Activated T-helper 1 cell treated with anti-CD3 and anti-CD28 coated beads, Interleukin-12 subunit alpha, Interleukin-12 subunit beta, Interleukin-2, Interleukin-4 antibody, amounts not matched to agents 30 ng/mL and 10 ng/mL and 1 ng/mL, durations not matched to agents 14 hours and 24 hours and 36 hours (primary cell): ENCODE data around the gene HEXD. TPM values are rescaled to one million over a fixed set of nuclear protein-coding genes. Genes with fewer than 3 reads are reported as not detected.
"Not testable (repeated sequence)": the region's sequence is repeated elsewhere in the genome, so short reads cannot be mapped to it uniquely, and the experiment has no call there.

Experiments
- DNase-seq: peaks from one replicate; pipeline ENCODE4 v3.0.0; 2021; ENCODE audit warnings: low spot score
- H3K27ac Mint-ChIP-seq: one replicate; pipeline ENCODE4 v1.8.0; 2021; ENCODE audit warnings: mild to moderate bottlenecking, mixed read lengths
- H3K27me3 Mint-ChIP-seq: one replicate; pipeline ENCODE4 v1.8.0; 2022; ENCODE audit warnings: mild to moderate bottlenecking, moderate library complexity, mixed read lengths; ENCODE audit not compliant: insufficient read depth
- H3K36me3 Mint-ChIP-seq: one replicate; pipeline ENCODE4 v1.8.0; 2021; ENCODE audit warnings: low read depth, mixed read lengths
- H3K4me1 Mint-ChIP-seq: one replicate; pipeline ENCODE4 v1.8.0; 2021; ENCODE audit warnings: low read depth, mixed read lengths
- H3K4me3 Mint-ChIP-seq: one replicate; pipeline ENCODE4 v1.8.0; 2021; ENCODE audit warnings: mild to moderate bottlenecking, moderate library complexity, mixed read lengths
- H3K9me3 Mint-ChIP-seq: one replicate; pipeline ENCODE4 v1.8.0; 2021; ENCODE audit warnings: mixed read lengths
- intact Hi-C: fragments of 100-400 bp; cut with micrococcal nuclease; formaldehyde crosslinking; loops from one replicate; pipeline ENCODE4 v1.15.1; 2024
- total RNA-seq: library from RNA; stranded (reverse); gene quantifications from 2 replicates; pipeline ENCODE4 v1.2.3, GENCODE V29; 2022

The HEXD gene
- total RNA-seq, 1 donor from 2014 or later: 30.5 TPM

DNA sequence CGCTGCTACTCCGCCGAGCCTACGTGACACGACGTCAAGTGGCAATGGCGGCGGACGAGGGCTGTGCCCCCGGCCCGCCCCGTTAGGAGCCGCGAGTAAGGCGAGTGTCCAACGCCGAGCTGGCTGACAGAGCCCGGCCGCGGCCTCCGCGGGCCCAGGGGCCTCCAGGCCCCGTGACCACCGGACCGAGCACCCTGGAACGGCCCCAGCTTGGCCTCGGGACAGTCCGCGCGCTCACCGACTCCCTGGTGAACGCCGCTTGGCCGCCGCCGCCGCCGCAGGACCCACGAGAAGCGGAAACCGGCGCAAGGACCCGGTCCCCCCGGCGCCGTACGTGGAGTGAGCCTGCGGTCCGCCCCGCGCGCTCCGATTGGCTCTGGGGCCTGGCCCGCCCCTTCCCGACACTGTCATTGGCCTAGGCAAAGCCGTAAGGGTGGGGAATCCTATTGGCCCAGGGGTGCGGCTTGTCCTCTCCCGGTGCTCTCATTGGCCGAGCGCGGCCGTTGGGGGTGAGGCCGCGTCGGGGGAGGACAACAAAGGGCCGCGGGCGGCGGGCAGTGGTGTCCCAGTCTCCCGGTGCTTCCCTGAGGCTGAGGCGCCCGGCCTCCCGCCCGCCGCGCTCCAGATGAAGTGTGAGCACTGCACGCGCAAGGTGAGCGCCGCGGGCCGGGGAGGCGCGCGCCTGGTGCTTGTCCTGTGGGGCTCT lies 40.2 kb downstream of the HEXD start, which contains the start of gene NARF:
TSS of gene NARF (plus strand) at position 563 of the 706 bp plus-strand sequence. CDS start at position 626, 63 bp downstream.
- intact Hi-C loops: loop anchor here (1.0 to 2.0 kb wide), 8 partner anchors 8 to 294 kb away; partner anchors contain the start of genes CYBC1, HEXD, OGFOD3 and TBCD
- peak; percentile 99 for DNase-seq
- H3K4me1 Mint-ChIP-seq: peaks cover 46% of the 10 kb centered on the region
- peaks cover 4% of the 10 kb centered on the region for H3K9me3 Mint-ChIP-seq
- H3K27me3 Mint-ChIP-seq: no peaks in the 10 kb centered on the region
- H3K36me3 Mint-ChIP-seq: peaks cover 35% of the 10 kb centered on the region
- H3K27ac Mint-ChIP-seq: peak within 1 kb of the TSS; percentile 95
- peak within 1 kb of the TSS; percentile 96 for H3K4me3 Mint-ChIP-seq

DNA sequence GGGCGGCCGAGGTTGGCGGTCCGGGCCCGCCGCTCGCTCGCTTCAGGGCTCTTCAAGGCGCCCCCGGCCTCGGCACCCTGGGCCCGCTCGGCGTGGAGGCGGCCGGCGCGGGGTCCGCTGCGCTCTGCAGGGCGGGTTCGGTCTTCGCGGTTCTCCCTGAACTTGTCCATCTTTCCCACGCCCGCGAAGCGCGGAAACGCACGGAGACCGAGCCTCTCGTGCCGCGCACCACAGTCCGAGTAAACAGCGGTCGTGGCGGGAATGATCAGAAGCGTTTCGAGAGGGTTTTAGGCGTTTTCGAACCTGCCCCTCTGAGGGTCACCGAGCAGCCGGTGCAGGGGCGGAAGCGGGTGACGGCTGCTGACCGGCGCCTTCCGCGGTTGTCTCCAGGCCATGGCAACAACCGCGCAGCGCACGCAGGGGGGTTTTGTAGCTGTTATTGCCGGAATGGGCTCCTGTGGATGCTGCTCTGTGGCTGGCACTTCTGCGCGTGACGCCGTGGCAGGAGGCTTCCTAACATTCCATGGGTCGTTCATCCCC lies 40.8 kb downstream of the HEXD start:
- no peaks in the 10 kb centered on the region for H3K27me3 Mint-ChIP-seq
- H3K4me1 Mint-ChIP-seq: peaks cover 52% of the 10 kb centered on the region
- DNase-seq: peak; percentile 16
- H3K36me3 Mint-ChIP-seq: peaks cover 41% of the 10 kb centered on the region
- peak overlapping the region; percentile 96 for H3K4me3 Mint-ChIP-seq
- peaks cover 4% of the 10 kb centered on the region for H3K9me3 Mint-ChIP-seq
- intact Hi-C loops: loop anchor here (1.0 to 2.0 kb wide), 8 partner anchors 9 to 293 kb away; partner anchors contain the start of genes CYBC1, HEXD, OGFOD3 and TBCD
- peak overlapping the region; percentile 90 for H3K27ac Mint-ChIP-seq

DNA sequence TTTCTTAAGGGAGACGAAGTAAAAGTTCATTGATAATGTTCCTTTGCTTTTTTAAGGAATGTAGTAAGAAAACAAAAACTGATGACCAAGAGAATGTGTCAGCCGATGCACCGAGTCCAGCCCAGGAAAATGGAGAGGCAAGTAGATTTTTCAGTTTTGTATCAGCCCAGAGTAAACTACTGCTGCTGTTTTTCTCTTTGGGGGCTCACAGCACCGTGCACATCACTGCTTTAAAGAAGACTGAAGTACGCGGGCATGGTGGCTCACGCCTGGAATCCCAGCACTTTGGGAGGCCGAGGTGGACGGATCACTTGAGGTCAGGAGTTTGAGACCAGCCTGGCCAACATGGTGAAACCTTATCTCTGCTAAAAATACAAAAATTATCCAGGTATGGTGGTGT lies 41.8 kb downstream of the HEXD start:
- not testable (repeated sequence) for H3K27me3 Mint-ChIP-seq, H3K27ac Mint-ChIP-seq, H3K9me3 Mint-ChIP-seq, DNase-seq
- Mint-ChIP-seq H3K4me1 (peaks cover 62% of the 10 kb centered on the region), H3K4me3 (peak overlapping the region; percentile 96), H3K36me3 (peaks cover 47% of the 10 kb centered on the region)
- intact Hi-C loops: loop anchor here (2.0 kb wide), 3 partner anchors 15 to 95 kb away; partner anchors contain the start of genes HEXD and OGFOD3

DNA sequence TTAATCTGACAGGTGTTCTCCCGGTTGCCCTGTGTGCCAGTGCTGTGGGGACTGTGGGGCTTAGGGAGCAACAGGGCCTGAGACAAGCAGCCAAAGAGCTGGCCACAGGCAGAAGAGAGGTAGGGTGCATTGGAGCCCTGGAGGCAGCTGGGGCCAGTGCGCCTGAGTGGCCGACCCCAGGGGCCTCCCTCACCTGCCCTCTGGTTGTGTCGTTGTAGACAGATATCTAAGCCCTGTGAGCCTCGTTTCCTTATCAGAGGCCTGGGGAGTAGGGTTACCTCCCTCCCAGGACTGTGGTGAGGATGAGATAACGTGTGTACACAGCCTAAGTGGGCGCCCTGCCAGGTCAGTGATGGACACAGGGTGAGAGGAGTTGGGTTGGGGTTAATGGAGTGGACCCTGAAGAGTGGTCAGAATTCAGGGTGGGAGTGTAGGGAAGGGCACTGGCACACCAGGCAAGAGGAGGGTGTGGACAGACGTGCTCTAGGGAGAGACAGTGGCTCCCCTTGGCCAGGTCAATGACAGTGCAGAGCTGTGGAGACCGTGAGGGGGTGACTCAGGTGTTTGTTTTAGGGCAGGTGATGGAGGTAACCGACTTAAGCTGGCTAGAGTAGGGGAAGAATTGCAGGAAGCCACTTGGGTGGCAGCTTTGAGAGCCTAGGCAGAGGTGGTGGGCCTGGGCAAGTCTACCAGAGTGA lies 43.8 kb downstream of the HEXD start:
- H3K4me1 Mint-ChIP-seq: peaks cover 69% of the 10 kb centered on the region
- intact Hi-C loops: no loop called here
- peak overlapping the region; percentile 40 for H3K27ac Mint-ChIP-seq
- peak overlapping the region; percentile 96 for H3K4me3 Mint-ChIP-seq
- DNase-seq: no peak
- no peaks in the 10 kb centered on the region for H3K27me3 Mint-ChIP-seq
- peaks cover 57% of the 10 kb centered on the region for H3K36me3 Mint-ChIP-seq
- H3K9me3 Mint-ChIP-seq: no peaks in the 10 kb centered on the region

DNA sequence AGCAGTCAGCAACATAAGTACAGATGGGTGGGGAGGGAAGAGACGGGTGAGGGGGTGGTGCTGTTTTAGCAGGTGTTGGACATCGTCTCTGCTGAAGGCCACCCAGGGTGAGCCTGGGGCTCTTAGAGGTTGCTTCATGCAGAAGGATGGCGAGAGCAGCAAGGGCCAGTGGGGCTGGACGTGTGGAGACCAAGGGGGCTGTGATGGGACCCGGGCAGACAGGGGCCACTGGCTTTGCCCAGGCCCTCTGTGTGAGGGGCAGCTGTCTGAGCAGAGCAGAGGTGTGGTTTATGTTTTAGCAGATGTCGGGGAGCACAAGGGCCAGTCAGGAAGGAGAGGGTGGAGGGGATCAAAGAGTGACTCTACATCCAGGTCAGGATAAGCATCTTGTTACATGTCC lies 45.2 kb downstream of the HEXD start:
- Mint-ChIP-seq H3K4me1 (peaks cover 62% of the 10 kb centered on the region), H3K27me3 (no peaks in the 10 kb centered on the region), H3K4me3 (no peak overlapping the region), H3K27ac (peak overlapping the region; percentile 40), H3K9me3 (no peaks in the 10 kb centered on the region), H3K36me3 (peaks cover 56% of the 10 kb centered on the region)
- DNase-seq: no peak
- intact Hi-C loops: no loop called here

DNA sequence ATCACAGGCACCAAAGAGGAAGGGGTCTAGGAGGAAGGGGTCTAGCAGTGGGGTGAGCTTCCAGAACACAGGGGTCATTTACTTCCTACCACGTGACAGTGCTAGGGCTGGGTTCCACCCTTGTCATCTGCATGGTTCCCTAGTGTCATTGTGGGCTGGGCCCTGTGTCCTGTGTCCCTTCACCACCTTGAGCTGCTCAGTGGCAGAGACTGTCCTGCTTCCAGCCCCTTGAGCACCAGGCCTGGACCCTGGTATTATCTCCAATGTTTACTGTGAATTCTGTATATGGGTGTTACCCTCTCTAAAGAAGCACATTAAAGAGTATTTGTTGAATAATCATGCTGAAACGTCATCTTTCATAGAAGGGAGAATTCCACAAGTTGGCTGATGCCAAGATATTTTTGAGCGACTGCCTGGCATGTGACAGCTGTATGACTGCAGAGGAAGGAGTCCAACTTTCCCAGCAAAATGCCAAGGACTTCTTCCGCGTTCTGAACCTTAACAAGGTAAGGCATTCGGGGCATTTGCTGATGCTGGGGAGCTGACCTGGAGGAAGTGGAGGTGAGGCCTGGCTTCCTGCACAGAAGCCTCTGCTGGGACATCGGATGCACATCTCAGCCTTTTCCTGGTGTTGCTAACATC lies 45.9 kb downstream of the HEXD start:
- H3K27ac Mint-ChIP-seq: peak overlapping the region; percentile 40
- no peaks in the 10 kb centered on the region for H3K9me3 Mint-ChIP-seq
- peaks cover 68% of the 10 kb centered on the region for H3K4me1 Mint-ChIP-seq
- H3K27me3 Mint-ChIP-seq: no peaks in the 10 kb centered on the region
- DNase-seq: no peak
- peaks cover 63% of the 10 kb centered on the region for H3K36me3 Mint-ChIP-seq
- intact Hi-C loops: no loop called here
- no peak overlapping the region for H3K4me3 Mint-ChIP-seq

DNA sequence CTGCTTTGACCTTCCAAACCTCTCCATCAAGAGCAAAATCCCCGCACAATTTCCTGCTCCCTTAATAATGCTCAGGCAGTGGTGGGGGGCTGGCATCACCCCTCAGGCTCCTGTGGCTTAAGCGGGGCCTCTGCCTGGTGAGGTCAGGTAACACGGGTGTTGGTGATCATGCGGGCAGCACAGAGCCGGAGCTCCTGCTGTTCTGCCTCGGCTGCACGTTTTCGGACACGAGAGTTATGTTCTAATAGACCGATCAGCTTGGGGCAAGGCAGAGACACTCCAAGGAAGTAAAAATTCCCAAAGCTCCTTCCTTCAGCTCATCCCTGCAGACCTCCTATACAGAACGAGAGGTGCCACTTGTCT lies 46.4 kb downstream of the HEXD start:
- H3K4me1 Mint-ChIP-seq: peaks cover 64% of the 10 kb centered on the region
- no peaks in the 10 kb centered on the region for H3K27me3 Mint-ChIP-seq
- intact Hi-C loops: no loop called here
- peak overlapping the region; percentile 38 for H3K27ac Mint-ChIP-seq
- H3K36me3 Mint-ChIP-seq: peaks cover 65% of the 10 kb centered on the region
- H3K9me3 Mint-ChIP-seq: no peaks in the 10 kb centered on the region
- DNase-seq: no peak
- H3K4me3 Mint-ChIP-seq: no peak overlapping the region

DNA sequence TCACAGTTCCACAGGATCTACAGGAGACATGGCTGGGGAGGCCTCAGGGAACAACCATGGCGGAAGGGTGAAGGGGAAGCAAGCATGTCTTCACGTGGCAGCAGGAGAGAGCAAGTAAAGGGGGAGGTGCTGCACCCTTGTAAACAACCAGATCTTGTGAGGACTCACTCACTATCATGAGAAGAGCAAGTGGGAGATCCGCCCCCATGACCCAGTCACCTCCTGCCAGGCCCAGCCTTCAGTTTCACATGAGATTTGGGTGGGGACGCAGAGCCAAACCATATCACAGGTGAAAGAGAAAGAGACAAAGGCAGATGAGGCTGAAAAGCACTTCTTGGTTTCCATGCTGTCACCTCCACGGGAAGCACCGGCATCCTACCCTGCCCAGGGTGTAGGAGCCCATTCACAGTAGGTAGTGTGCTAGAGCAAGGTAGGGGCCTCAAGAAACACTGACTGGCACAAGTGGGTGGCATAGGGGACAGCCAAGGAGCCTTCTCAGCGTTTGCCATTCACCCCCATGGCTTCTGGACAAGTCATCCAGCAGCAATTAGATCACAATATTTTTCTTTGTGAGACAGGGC lies 47.0 kb downstream of the HEXD start:
- H3K27me3 Mint-ChIP-seq: no peaks in the 10 kb centered on the region
- no peaks in the 10 kb centered on the region for H3K9me3 Mint-ChIP-seq
- peaks cover 66% of the 10 kb centered on the region for H3K36me3 Mint-ChIP-seq
- peaks cover 67% of the 10 kb centered on the region for H3K4me1 Mint-ChIP-seq
- peak overlapping the region; percentile 60 for H3K27ac Mint-ChIP-seq
- H3K4me3 Mint-ChIP-seq: no peak overlapping the region
- intact Hi-C loops: no loop called here
- DNase-seq: no peak

DNA sequence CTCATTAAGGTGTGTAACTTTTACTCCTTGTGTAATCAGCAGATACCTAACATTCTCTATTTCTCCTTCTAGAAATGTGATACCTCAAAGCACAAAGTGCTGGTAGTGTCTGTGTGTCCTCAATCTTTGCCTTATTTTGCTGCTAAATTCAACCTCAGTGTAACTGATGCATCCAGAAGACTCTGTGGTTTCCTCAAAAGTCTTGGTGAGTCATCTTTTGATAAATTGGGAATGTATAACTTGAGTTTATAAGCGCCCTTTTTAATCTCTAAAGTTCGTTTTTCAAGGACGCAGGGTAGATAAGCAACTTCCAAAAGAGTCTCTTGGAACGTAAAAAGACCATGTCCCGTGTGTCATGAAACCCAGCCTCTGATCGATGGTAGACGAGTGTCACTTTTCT lies 50.5 kb downstream of the HEXD start:
- H3K4me3 Mint-ChIP-seq: no peak overlapping the region
- H3K36me3 Mint-ChIP-seq: peaks cover 49% of the 10 kb centered on the region
- H3K9me3 Mint-ChIP-seq: no peaks in the 10 kb centered on the region
- H3K27ac Mint-ChIP-seq: peak overlapping the region; percentile 14
- peaks cover 44% of the 10 kb centered on the region for H3K4me1 Mint-ChIP-seq
- intact Hi-C loops: no loop called here
- no peaks in the 10 kb centered on the region for H3K27me3 Mint-ChIP-seq
- DNase-seq: no peak

DNA sequence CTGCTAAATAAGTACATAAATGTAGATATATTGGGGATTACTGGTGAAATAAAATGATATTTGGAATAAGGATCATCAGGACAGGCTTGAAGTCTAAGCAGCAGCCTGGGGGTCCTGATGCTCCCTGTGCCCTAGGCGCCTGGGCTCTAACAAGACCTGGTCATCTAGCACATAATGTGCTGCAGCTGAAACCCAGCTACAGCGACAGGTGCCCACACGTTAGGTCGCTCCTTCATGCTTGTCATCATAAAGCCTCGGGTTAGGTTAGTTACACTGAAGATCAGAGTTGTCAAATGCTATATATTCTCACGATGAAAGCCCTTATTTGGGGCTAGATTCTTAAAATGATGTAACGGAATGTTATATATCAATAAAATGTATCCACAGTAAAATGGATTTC lies 51.9 kb downstream of the HEXD start:
- H3K9me3 Mint-ChIP-seq: no peaks in the 10 kb centered on the region
- H3K27me3 Mint-ChIP-seq: no peaks in the 10 kb centered on the region
- peaks cover 31% of the 10 kb centered on the region for H3K4me1 Mint-ChIP-seq
- no peak overlapping the region for H3K4me3 Mint-ChIP-seq
- peaks cover 43% of the 10 kb centered on the region for H3K36me3 Mint-ChIP-seq
- no peak for DNase-seq
- intact Hi-C loops: no loop called here
- no peak overlapping the region for H3K27ac Mint-ChIP-seq

DNA sequence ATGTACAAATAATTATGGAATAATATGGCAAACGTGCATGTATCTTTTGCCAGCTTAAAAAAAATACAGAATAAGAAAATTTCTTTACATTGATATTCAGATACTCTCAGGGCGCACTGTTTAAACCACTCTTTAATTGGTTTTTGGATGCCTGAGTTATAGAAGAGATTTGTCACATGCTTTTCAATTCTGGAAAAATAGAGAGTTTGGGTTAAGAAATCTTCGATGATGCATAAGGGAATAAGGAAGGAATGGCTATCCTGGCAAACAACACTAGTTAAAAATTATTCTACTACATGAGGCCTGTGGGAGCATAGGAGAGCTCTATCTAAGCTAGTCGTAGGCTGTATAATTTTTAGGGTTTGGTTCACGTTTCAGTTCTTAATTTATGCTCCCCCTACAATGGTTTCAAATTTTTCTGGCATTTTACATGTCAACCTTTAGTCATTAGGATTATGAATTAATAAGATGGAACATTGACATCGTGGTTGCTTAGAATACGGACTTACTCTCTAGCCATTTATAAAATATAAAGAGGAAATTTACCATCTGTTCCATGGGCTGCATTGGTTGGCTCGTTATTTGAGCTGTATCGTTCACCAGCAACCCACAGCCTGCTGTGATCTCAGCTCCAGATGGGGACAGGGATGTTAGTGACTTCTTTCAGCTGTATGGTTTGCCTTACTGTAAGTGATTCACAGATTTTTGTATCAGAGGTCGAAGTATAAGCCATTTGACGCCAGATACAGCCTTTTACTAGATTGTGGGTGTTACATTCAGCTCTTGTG lies 56.3 kb downstream of the HEXD start:
- H3K9me3 Mint-ChIP-seq: no peaks in the 10 kb centered on the region
- intact Hi-C loops: no loop called here
- peaks cover 38% of the 10 kb centered on the region for H3K36me3 Mint-ChIP-seq
- no peak overlapping the region for H3K27ac Mint-ChIP-seq
- H3K4me3 Mint-ChIP-seq: no peak overlapping the region
- peaks cover 21% of the 10 kb centered on the region for H3K4me1 Mint-ChIP-seq
- DNase-seq: no peak
- no peaks in the 10 kb centered on the region for H3K27me3 Mint-ChIP-seq

DNA sequence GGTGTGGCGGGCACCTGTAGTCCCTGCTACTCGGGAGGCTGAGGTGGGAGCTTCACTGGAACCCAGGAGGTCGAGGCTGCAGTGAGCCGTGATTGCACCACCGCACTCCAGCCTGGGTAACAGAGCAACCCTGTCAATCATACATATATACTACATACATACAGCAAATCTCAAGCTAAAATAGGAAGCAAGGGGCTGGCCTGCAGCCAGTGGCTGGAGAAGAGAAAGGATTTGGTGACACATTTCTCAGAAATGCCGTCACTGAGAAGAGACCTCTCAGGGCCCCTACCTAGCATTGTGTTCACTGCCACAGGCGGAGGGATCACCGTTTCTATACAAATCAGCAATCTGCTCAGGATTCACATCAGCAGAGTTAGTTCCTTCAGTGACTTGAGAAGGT lies 57.3 kb downstream of the HEXD start:
- Mint-ChIP-seq H3K36me3 (peaks cover 37% of the 10 kb centered on the region), H3K4me3 (no peak overlapping the region), H3K9me3 (no peaks in the 10 kb centered on the region), H3K27me3 (no peaks in the 10 kb centered on the region), H3K27ac (no peak overlapping the region), H3K4me1 (peaks cover 21% of the 10 kb centered on the region)
- no peak for DNase-seq
- intact Hi-C loops: no loop called here
